Smooth muscle cell (in vitro differentiated cells): ENCODE data around the gene B3GLCT. TPM values are rescaled to one million over a fixed set of nuclear protein-coding genes. Genes with fewer than 3 reads are reported as not detected.
"Not testable (repeated sequence)": the region's sequence is repeated elsewhere in the genome, so short reads cannot be mapped to it uniquely, and the experiment has no call there.

Source experiments
- DNase-seq: peaks from one replicate; lab custom pipeline; 2025; ENCODE audit not compliant: unreplicated experiment; lab: John Stamatoyannopoulos, UW
- H2AFZ ChIP-seq: fragments of 200-600 bp; sonication (generic); 2 replicates; pipeline ENCODE4 v1.6.0; 2016; ENCODE audit warnings: antibody characterized with exemption, low read depth, mild to moderate bottlenecking
- H3F3A ChIP-seq: fragments of 200-600 bp; sonication (generic); 2 replicates; pipeline ENCODE4 v1.6.0; 2017; ENCODE audit warnings: antibody characterized with exemption, low read depth
- H3K27ac ChIP-seq: fragments of 200-600 bp; sonication (generic); 2 replicates; pipeline ENCODE4 v1.5.1; 2016; ENCODE audit warnings: low read depth, mild to moderate bottlenecking
- H3K27me3 ChIP-seq: fragments of 200-600 bp; sonication (generic); 2 replicates; pipeline ENCODE4 v1.6.1; 2016; ENCODE audit warnings: low read depth, mild to moderate bottlenecking
- H3K36me3 ChIP-seq: fragments of 200-600 bp; sonication (generic); 2 replicates; pipeline ENCODE4 v1.5.1; 2016; ENCODE audit warnings: low read depth
- H3K4me1 ChIP-seq: fragments of 200-600 bp; sonication (generic); 2 replicates; pipeline ENCODE4 v1.5.1; 2016; ENCODE audit warnings: low read depth
- H3K4me2 ChIP-seq: fragments of 200-600 bp; sonication (generic); 2 replicates; pipeline ENCODE4 v1.6.0; 2016; ENCODE audit warnings: mild to moderate bottlenecking
- H3K4me3 ChIP-seq: fragments of 200-600 bp; sonication (generic); 2 replicates; pipeline ENCODE4 v1.5.1; 2016; ENCODE audit warnings: mild to moderate bottlenecking
- H3K79me2 ChIP-seq: fragments of 200-600 bp; sonication (generic); 2 replicates; pipeline ENCODE4 v1.6.0; 2016; ENCODE audit warnings: low read depth, mild to moderate bottlenecking
- H3K9ac ChIP-seq: fragments of 200-600 bp; sonication (generic); 2 replicates; pipeline ENCODE4 v1.6.0; 2016; ENCODE audit warnings: low read depth
- H3K9me3 ChIP-seq: fragments of 200-600 bp; sonication (generic); replicated peaks from 2 replicates; pipeline ENCODE4 v1.5.1; 2016; ENCODE audit warnings: low read depth
- H4K20me1 ChIP-seq: fragments of 200-600 bp; sonication (generic); 2 replicates; pipeline ENCODE4 v1.6.0; 2016; ENCODE audit warnings: low read depth
- WGBS: methylation state at CpG from one replicate; pipeline ENCODE4 v1.1.7; 2016; ENCODE audit warnings: low lambda C conversion rate; 5-methylcytosine and 5-hydroxymethylcytosine counted together
- polyA plus RNA-seq: library from polyadenylated mRNA; unstranded; fragments of >200 nt; fragmentation: Nextera tagmentation; extraction: Ambion mirVana; gene quantifications from 2 replicates; pipeline ENCODE4 v1.2.1, GENCODE V29; 2016
- total RNA-seq: library from RNA; depleted of rRNA; stranded (reverse); fragments of >200 nt; gene quantifications from 2 replicates; pipeline ENCODE4 v1.2.3, GENCODE V29; 2014
- TF ChIP-seq, protein P1 (sequence below): fragments of 200-600 bp; sonication (generic); IDR thresholded peaks from 2 replicates; pipeline ENCODE4 v1.5.1; 2017; ENCODE audit warnings: borderline replicate concordance, mild to moderate bottlenecking, antibody characterized with exemption; ENCODE audit not compliant: insufficient read depth, poor library complexity, severe bottlenecking

B3GLCT gene
- total and polyA plus RNA-seq, 2 experiments from 2014 or later = 8.0 to 17.7 TPM

DNA sequence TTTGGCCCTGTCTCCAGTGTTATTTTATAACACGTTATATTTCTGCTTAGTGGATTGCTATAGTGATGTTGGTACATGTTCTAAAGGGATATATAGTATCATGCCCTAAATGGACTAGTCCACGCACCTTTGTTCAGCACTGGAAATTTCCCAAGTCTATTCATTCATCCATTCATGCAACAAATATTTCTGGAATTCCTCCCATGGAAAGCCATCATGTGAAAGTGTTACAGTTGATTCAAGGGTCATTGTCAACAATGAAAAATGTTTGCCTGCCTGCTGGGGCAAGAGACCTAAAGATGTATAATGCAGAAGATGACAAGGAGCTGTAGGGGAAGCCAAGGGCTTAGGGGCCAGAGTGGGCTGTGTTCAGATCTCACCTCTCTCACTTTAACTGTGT is 27.2 kb upstream of the B3GLCT start:
- Histone ChIP-seq H3K4me1 (no peaks in the 10 kb centered on the region), H3K79me2 (no peaks in the 10 kb centered on the region), H3K9me3 (no peaks in the 10 kb centered on the region), H3K4me3 (no peak overlapping the region), H3K9ac (no peak overlapping the region), H3K27ac (no peak overlapping the region), H3K4me2 (no peak overlapping the region), H3K36me3 (no peaks in the 10 kb centered on the region), H3K27me3 (no peaks in the 10 kb centered on the region), H4K20me1 (no peaks in the 10 kb centered on the region), H2AFZ (no peak overlapping the region), H3F3A (no peaks in the 10 kb centered on the region)
- 63% methylated on average over 2 of the region's 2 CpGs for WGBS
- TF ChIP-seq, protein P1, sequence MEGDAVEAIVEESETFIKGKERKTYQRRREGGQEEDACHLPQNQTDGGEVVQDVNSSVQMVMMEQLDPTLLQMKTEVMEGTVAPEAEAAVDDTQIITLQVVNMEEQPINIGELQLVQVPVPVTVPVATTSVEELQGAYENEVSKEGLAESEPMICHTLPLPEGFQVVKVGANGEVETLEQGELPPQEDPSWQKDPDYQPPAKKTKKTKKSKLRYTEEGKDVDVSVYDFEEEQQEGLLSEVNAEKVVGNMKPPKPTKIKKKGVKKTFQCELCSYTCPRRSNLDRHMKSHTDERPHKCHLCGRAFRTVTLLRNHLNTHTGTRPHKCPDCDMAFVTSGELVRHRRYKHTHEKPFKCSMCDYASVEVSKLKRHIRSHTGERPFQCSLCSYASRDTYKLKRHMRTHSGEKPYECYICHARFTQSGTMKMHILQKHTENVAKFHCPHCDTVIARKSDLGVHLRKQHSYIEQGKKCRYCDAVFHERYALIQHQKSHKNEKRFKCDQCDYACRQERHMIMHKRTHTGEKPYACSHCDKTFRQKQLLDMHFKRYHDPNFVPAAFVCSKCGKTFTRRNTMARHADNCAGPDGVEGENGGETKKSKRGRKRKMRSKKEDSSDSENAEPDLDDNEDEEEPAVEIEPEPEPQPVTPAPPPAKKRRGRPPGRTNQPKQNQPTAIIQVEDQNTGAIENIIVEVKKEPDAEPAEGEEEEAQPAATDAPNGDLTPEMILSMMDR = no peak
- no peak for DNase-seq

DNA sequence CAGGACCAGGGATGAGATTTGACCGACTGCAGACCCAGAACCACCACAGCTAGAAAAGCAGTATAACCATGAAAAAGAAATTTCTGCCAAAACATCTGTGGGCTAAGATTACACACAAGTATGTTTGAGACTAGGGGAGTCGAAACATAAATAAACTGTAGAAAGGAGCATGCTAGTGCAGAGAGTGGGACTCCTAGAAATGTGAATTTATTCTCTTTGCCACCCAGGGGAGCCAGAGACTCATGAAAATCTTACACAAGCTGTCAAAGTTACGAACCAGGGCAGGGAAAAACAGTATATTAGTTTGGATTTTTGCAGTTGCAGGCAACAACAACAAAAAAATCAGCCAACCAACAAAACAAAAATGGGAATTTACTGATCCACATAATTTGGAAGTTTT is 25.8 kb upstream of the B3GLCT start:
- H3K4me1 ChIP-seq = no peaks in the 10 kb centered on the region
- WGBS = 89% methylated on average over 3 of the region's 3 CpGs
- H3K9me3 ChIP-seq = no peaks in the 10 kb centered on the region
- no peaks in the 10 kb centered on the region for H3K79me2 ChIP-seq
- H2AFZ ChIP-seq = no peak overlapping the region
- no peak overlapping the region for H3K27ac ChIP-seq
- H3K4me3 ChIP-seq = no peak overlapping the region
- H3F3A ChIP-seq = no peaks in the 10 kb centered on the region
- H3K36me3 ChIP-seq = no peaks in the 10 kb centered on the region
- DNase-seq = no peak
- H4K20me1 ChIP-seq = no peaks in the 10 kb centered on the region
- H3K4me2 ChIP-seq = no peak overlapping the region
- no peak overlapping the region for H3K9ac ChIP-seq
- TF ChIP-seq, protein P1 = no peak
- H3K27me3 ChIP-seq = no peaks in the 10 kb centered on the region

DNA sequence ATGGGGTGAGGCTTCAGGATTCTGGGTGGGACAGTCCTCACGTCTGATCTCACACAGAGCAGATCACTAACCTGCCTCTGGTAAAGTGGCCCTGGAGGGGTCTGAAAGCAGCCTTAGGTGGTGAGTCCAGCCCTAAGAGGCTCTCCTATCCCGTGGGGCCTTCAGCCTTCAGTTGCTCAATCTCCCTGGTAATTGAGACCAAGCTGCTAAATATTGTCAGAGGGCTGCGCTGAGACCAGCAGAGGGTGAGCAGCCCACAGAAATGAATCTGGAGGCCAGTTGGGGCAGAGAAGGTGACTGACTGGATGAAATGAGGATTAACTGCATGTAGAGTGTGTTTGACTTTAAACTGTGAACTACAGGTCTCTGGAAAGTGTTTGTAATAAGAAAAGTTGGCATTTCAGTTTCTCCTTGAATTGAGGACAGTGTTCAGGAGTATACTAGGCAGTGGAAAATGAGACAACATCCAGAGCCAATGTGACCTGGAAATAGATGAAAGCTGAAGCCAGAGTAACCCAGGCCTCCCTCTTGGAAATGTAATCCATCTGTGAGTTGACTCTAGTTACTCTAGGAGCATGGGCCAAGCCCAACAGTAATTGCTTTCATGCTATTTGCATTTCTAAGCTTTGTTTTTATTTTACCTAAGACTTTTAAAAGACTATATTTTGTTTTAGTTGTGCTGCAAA is 23.8 kb upstream of the B3GLCT start:
- Histone ChIP-seq H3K36me3 (no peaks in the 10 kb centered on the region), H2AFZ (no peak overlapping the region), H3F3A (no peaks in the 10 kb centered on the region), H3K27ac (no peak overlapping the region), H3K9ac (no peak overlapping the region), H3K9me3 (no peaks in the 10 kb centered on the region), H3K4me3 (no peak overlapping the region), H3K27me3 (no peaks in the 10 kb centered on the region), H4K20me1 (no peaks in the 10 kb centered on the region), H3K4me1 (no peaks in the 10 kb centered on the region), H3K4me2 (no peak overlapping the region), H3K79me2 (no peaks in the 10 kb centered on the region)
- no peak for DNase-seq
- TF ChIP-seq, protein P1 = no peak
- 90% methylated on average over 3 of the region's 3 CpGs for WGBS

DNA sequence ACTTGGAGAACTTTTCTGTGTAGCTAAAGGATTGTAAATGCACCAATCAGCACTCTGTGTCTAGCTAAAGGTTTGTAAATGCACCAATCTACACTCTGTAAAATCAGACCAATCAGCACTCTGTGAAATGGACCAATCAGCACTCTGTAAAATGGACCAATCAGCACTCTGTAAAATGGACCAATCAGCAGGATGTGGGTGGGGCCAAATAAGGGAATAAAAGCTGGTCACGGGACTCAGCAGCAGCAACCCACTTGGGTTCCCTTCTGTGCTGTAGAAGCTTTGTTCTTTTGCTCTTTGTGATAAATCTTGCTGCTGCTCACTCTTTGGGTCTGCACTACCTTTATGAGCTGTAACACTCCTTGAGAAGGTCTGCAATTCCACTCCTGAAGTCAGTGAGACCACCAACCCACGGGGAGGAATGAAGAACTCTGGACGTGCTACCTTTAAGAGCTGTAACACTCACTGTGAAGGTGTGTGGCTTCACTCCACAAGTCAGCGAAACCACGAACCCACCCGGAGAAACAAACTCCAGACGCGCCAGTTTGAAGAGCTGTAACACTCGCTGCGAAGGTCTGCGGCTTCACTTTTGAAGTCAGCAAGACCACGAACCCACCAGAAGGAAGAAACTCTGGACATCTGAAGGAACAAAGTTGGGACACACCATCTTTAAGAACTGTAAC is 21.8 kb upstream of the B3GLCT start:
- WGBS = 95% methylated on average over 12 of the region's 12 CpGs
- DNase-seq, H2AFZ ChIP-seq: not testable (repeated sequence)

More for the DNA sequence above, 21.8 kb upstream of the B3GLCT start:
- not testable (repeated sequence) for H3K27me3 ChIP-seq, H3K79me2 ChIP-seq, H3K4me3 ChIP-seq, H3K4me1 ChIP-seq, H4K20me1 ChIP-seq, H3K4me2 ChIP-seq, H3K27ac ChIP-seq, H3K36me3 ChIP-seq, H3K9ac ChIP-seq, H3F3A ChIP-seq, H3K9me3 ChIP-seq
